K562 (cell line): ENCODE measurements around the gene NOP16. TPM values are rescaled to one million over a fixed set of nuclear protein-coding genes. Genes with fewer than 3 reads are reported as not detected.

ENCODE experiments used
- ADNP ChIP-seq: fragments of 200-800 bp; sonication (Bioruptor generic); IDR thresholded peaks from 2 replicates; pipeline ENCODE4 v1.6.1; 2016; ENCODE audit warnings: missing genetic modification characterization, missing compliant biosample characterization
- DPF2 ChIP-seq: fragments of 450-650 bp; IDR thresholded peaks from 2 replicates; pipeline ENCODE4 v1.6.1; 2016
- E2F5 ChIP-seq: sonication (generic); formaldehyde crosslinking; IDR thresholded peaks from 2 replicates; pipeline ENCODE4 v1.8.0; 2022; ENCODE audit warnings: mild to moderate bottlenecking, missing genetic modification reagents
- ETV5 ChIP-seq: sonication (generic); formaldehyde crosslinking; IDR thresholded peaks from 2 replicates; pipeline ENCODE4 v1.4.0; 2020; ENCODE audit warnings: low read depth, mild to moderate bottlenecking, missing genetic modification reagents
- EWSR1 ChIP-seq: fragments of 450-650 bp; IDR thresholded peaks from 2 replicates; pipeline ENCODE4 v1.6.1; 2018; ENCODE audit warnings: borderline replicate concordance, mild to moderate bottlenecking, low read depth, moderate library complexity; ENCODE audit not compliant: partially characterized antibody
- FOXP4 ChIP-seq: sonication (generic); formaldehyde crosslinking; IDR thresholded peaks from 2 replicates; pipeline ENCODE4 v1.8.0; 2022; ENCODE audit warnings: mild to moderate bottlenecking, missing genetic modification reagents, borderline replicate concordance
- GABPA ChIP-seq: fragments of 200-800 bp; sonication (Bioruptor generic); conservative IDR thresholded peaks from 2 replicates; pipeline ENCODE4 v1.6.1; 2016; ENCODE audit warnings: low read depth, missing genetic modification characterization, missing compliant biosample characterization
- GTF2E2 ChIP-seq: fragments of 200-800 bp; sonication (Bioruptor generic); IDR thresholded peaks from 2 replicates; pipeline ENCODE4 v1.6.1; 2016; ENCODE audit warnings: missing genetic modification characterization, missing compliant biosample characterization
- HDAC2 ChIP-seq: fragments of 450-650 bp; IDR thresholded peaks from 2 replicates; pipeline ENCODE4 v1.6.1; 2016; ENCODE audit warnings: mild to moderate bottlenecking
- MAFF ChIP-seq: IDR thresholded peaks from 2 replicates; pipeline ENCODE4 v1.6.1; 2012; ENCODE audit warnings: low read length, improper control_type of control experiment
- NFIX ChIP-seq: fragments of 250-450 bp; sonication (Bioruptor Pico); IDR thresholded peaks from 2 replicates; pipeline ENCODE4 v1.4.0; 2020; ENCODE audit warnings: low read depth, mild to moderate bottlenecking, moderate library complexity
- NFRKB ChIP-seq: fragments of 450-650 bp; IDR thresholded peaks from 2 replicates; pipeline ENCODE4 v1.6.1; 2016; ENCODE audit warnings: low read depth
- NR2C2 ChIP-seq, 2 experiments: fragments of 200-800 bp in 1 of 2; sonication (Bioruptor generic) in 1 of 2; sonication (generic) in 1 of 2; formaldehyde crosslinking in 1 of 2; IDR thresholded peaks; 2 replicates each; pipeline versions ENCODE4 v1.6.1 to v1.8.0; 2016 to 2022; ENCODE audit warnings: mild to moderate bottlenecking in 1 of 2, missing compliant biosample characterization in 1 of 2, missing genetic modification characterization in 1 of 2, missing genetic modification reagents in 1 of 2
- RBM15 ChIP-seq: fragments of 200-400 bp; formaldehyde crosslinking; IDR thresholded peaks from 2 replicates; pipeline ENCODE4 v1.6.1; 2018; ENCODE audit warnings: mild to moderate bottlenecking, low read length, moderate library complexity; ENCODE audit not compliant: insufficient read depth
- RBM25 ChIP-seq: fragments of 200-400 bp; formaldehyde crosslinking; IDR thresholded peaks from 2 replicates; pipeline ENCODE4 v1.6.1; 2018; ENCODE audit warnings: low read length, low read depth, moderate library complexity; ENCODE audit not compliant: severe bottlenecking
- RFX7 ChIP-seq: fragments of 250-450 bp; sonication (Bioruptor Pico); IDR thresholded peaks from 2 replicates; pipeline ENCODE4 v1.5.1; 2021; ENCODE audit warnings: mild to moderate bottlenecking
- TBL1XR1 ChIP-seq, 2 experiments: IDR thresholded peaks; 2 replicates each; pipeline ENCODE4 v1.6.1; 2012; ENCODE audit warnings: improper control_type of control experiment in 2 of 2, low read length in 2 of 2, mild to moderate bottlenecking in 1 of 2
- TCF15 ChIP-seq: fragments of 250-450 bp; sonication (Bioruptor Pico); IDR thresholded peaks from 2 replicates; pipeline ENCODE4 v1.8.0; 2022; ENCODE audit warnings: moderate library complexity, mild to moderate bottlenecking, inconsistent platforms
- TCF3 ChIP-seq: sonication (generic); formaldehyde crosslinking; IDR thresholded peaks from 2 replicates; pipeline ENCODE4 v1.4.0; 2020; ENCODE audit warnings: mild to moderate bottlenecking, missing genetic modification reagents
- TCF7L2 ChIP-seq: fragments of 150-350 bp; IDR thresholded peaks from 2 replicates; pipeline ENCODE4 v1.6.1; 2016; ENCODE audit warnings: low read depth, mild to moderate bottlenecking, low read length, moderate library complexity
- TRIM28 ChIP-seq: fragments of 450-650 bp; IDR thresholded peaks from 2 replicates; pipeline ENCODE4 v1.6.1; 2017
- ZBTB17 ChIP-seq: fragments of 450-650 bp; formaldehyde crosslinking; IDR thresholded peaks from 2 replicates; pipeline ENCODE4 v1.4.0; 2020; ENCODE audit warnings: mild to moderate bottlenecking
- ZNF212 ChIP-seq: fragments of 450-650 bp; formaldehyde crosslinking; IDR thresholded peaks from 2 replicates; pipeline ENCODE4 v1.4.0; 2020; ENCODE audit warnings: mild to moderate bottlenecking
- ZNF507 ChIP-seq: conservative IDR thresholded peaks from 2 replicates; pipeline ENCODE4 v1.6.1; 2017; ENCODE audit warnings: missing genetic modification characterization, missing compliant biosample characterization
- ZNF655 ChIP-seq: fragments of 250-450 bp; sonication (Bioruptor Pico); IDR thresholded peaks from 2 replicates; pipeline ENCODE4 v1.5.0; 2021
- ZNF77 ChIP-seq: fragments of 250-450 bp; sonication (Bioruptor Pico); IDR thresholded peaks from 2 replicates; pipeline ENCODE4 v1.5.0; 2020
- polyA plus RNA-seq, 8 experiments: library from polyadenylated mRNA; depleted of rRNA in 4 of 8; stranded (reverse) in 5 of 8; unstranded in 3 of 8; fragments of >200 nt; fragmentation: Nextera tagmentation in 2 of 8; fragmentation: Illumina TruSeq in 1 of 8; extraction: Ambion mirVana in 2 of 8; extraction: Trizol in 1 of 8; gene quantifications; 2 replicates each; pipeline versions ENCODE4 v1.2.1 to v1.2.3, GENCODE V29; 2011 to 2014; ENCODE audit warnings: inconsistent platforms in 1 of 8, missing spikeins in 1 of 8
- total RNA-seq, 7 experiments: library from RNA; depleted of rRNA in 6 of 7; stranded (reverse); fragments of >200 nt in 6 of 7; fragmentation: Illumina TruSeq in 2 of 7; extraction: Trizol in 2 of 7; gene quantifications; 2 replicates each; pipeline versions ENCODE4 v1.2.1 to v1.2.3, GENCODE V29; 2011 to 2021; ENCODE audit warnings: low replicate concordance in 1 of 7

NOP16 gene
- total and polyA plus RNA-seq, 9 of the 15 experiments (the other 6 are each of a cell fraction or from before 2014, with no cell fraction given), result 92.5 to 342 (median 148) TPM

- TF ChIP-seq FOXP4 (CRISPR knock-in tag) (no peak), DPF2 (peak; percentile 72), ADNP (no peak), TCF15 (no peak), RBM15 (no peak), ETV5 (CRISPR knock-in tag) (peak; percentile 89), TCF7L2 (no peak), NFIX (CRISPR knock-in tag) (no peak), TRIM28 (peak; percentile 68; the same call in 1 of the 2 replicates), ZNF212 (CRISPR knock-in tag) (no peak), GABPA (peak; percentile 98), E2F5 (CRISPR knock-in tag) (0 out of 2 replicates have a peak, but pooled peaks have one; percentile 38), ZNF77 (CRISPR knock-in tag) (no peak), TBL1XR1 (IDR thresholded peaks at IDR 0.05; ENCODE audit: low read length in 2 of 2) (peak in 1 of 2 experiments; percentile 74; a peak in 2 of 4 replicates), TCF3 (CRISPR knock-in tag) (0 out of 2 replicates have a peak, but pooled peaks have one; percentile 30), HDAC2 (peak; percentile 94), RBM25 (no peak), EWSR1 (no peak), NFRKB (peak; percentile 97), ZNF655 (CRISPR knock-in tag) (no peak; the same call in 1 of the 2 replicates), GTF2E2 (peak; percentile 95), ZNF507 (no peak), NR2C2 (CRISPR knock-in tag; IDR thresholded peaks at IDR 0.05) (peak; percentile 53; the same call in 1 of the 2 replicates), NR2C2 (tag; IDR thresholded peaks at IDR 0.05) (peak; percentile 97), ZBTB17 (CRISPR knock-in tag) (no peak; the same call in 1 of the 2 replicates), MAFF (peak; percentile 10; the same call in 1 of the 2 replicates), RFX7 (CRISPR knock-in tag) (no peak)
These were observed at the start of gene NOP16, which contains the start of gene HIGD2A (continued) for GRCh38 chr5:176388444-176389134.
